Lung (tissue), 12 donors: ENCODE data around the gene TGFBR1. TPM values are rescaled to one million over a fixed set of nuclear protein-coding genes. Genes with fewer than 3 reads are reported as not detected.

Experiments used
- ATAC-seq: fragments of 200-7000 bp; cut with Tn5 transposase; one replicate; pipeline ENCODE4 v1.9.1; 2020; ENCODE audit warnings: moderate number of reproducible peaks; ENCODE audit not compliant: insufficient read depth, low FRiP score
- DNase-seq, 3 donors: peaks; one replicate each; pipeline ENCODE4 v3.0.0-alpha.2; 2013 to 2017
- H3K27ac ChIP-seq, 2 donors: one replicate each; pipeline ENCODE4 v1.5.1; 2013; ENCODE audit warnings: mild to moderate bottlenecking in 2 of 2, moderate library complexity in 2 of 2, control low read depth in 1 of 2, inconsistent platforms in 1 of 2, low read depth in 1 of 2, low read length in 1 of 2
- H3K27me3 ChIP-seq, 3 donors: one replicate each; pipeline ENCODE4 v1.5.1; 2013; ENCODE audit warnings: low read length in 2 of 3; ENCODE audit not compliant: control insufficient read depth in 3 of 3, insufficient read depth in 3 of 3
- H3K36me3 ChIP-seq, 4 donors: one replicate each; pipeline ENCODE4 v1.5.1; 2013; ENCODE audit warnings: low read length in 4 of 4, mild to moderate bottlenecking in 1 of 4, moderate library complexity in 1 of 4; ENCODE audit not compliant: control insufficient read depth in 4 of 4, insufficient read depth in 4 of 4
- H3K4me1 ChIP-seq, 5 donors: one replicate each; pipeline ENCODE4 v1.5.1; 2013; ENCODE audit warnings: low read length in 5 of 5, mild to moderate bottlenecking in 2 of 5, moderate library complexity in 1 of 5; ENCODE audit not compliant: control insufficient read depth in 5 of 5, insufficient read depth in 5 of 5
- H3K4me3 ChIP-seq: one replicate; pipeline ENCODE4 v1.5.1; 2013; ENCODE audit warnings: mild to moderate bottlenecking, control low read depth, moderate library complexity
- H3K9ac ChIP-seq, 2 donors: one replicate each; pipeline ENCODE4 v1.5.1; 2013; ENCODE audit warnings: low read length in 2 of 2, control low read depth in 1 of 2; ENCODE audit not compliant: insufficient read depth in 1 of 2
- H3K9me3 ChIP-seq, 4 donors: one replicate each; pipeline ENCODE4 v1.5.1; 2013; ENCODE audit warnings: low read length in 3 of 4, mild to moderate bottlenecking in 1 of 4, moderate library complexity in 1 of 4; ENCODE audit not compliant: control insufficient read depth in 4 of 4, insufficient read depth in 3 of 4
- CTCF ChIP-seq: IDR thresholded peaks from 2 replicates; pipeline ENCODE4 v1.5.1; 2012; ENCODE audit warnings: mild to moderate bottlenecking; ENCODE audit errors: control extremely low read depth, extremely low read depth
- WGBS, 2 donors: extraction: QIAGEN DNeasy Blood & Tissue Kit; methylation state at CpG; one replicate each; pipeline ENCODE4 v1.1.7; 2013; 5-methylcytosine and 5-hydroxymethylcytosine counted together
- polyA plus RNA-seq, 2 donors: library from polyadenylated mRNA; stranded (reverse); fragments of 200-250 nt; gene quantifications; one replicate each; pipeline ENCODE4 v1.2.1, GENCODE V29; 2013
- total RNA-seq, 2 donors: library from RNA; depleted of rRNA in 1 of 2; stranded (reverse); fragments of >200 nt in 1 of 2; gene quantifications; one replicate each; pipeline ENCODE4 v1.2.1, GENCODE V29; 2014 to 2021
- donor health status: control.
- donor health status: control.
- donor health status: Bipolar disorder and iron deficiency.
- donor health status: healthy.
- donor health status: DM: yes; HTN: yes; CAD: no.

The TGFBR1 gene
- total and polyA plus RNA-seq, 4 donors: 14.2 to 73.2 (median 28.9) TPM

GRCh38 chr9:99083051-99083450 is 21.9 kb upstream of the TGFBR1 start:
- H3K9me3 ChIP-seq: no peaks in the 10 kb centered on the region
- H3K9ac ChIP-seq: no peak overlapping the region
- TF ChIP-seq CTCF: no peak
- no peaks in the 10 kb centered on the region for H3K36me3 ChIP-seq
- 71 to 83% methylated on average over 6 of the region's 6 CpGs for WGBS, 2 donors
- H3K4me3 ChIP-seq: no peak overlapping the region
- peaks cover 0 to 8% (median 0%) of the 10 kb centered on the region in 5 donors for H3K4me1 ChIP-seq
- DNase-seq: no peak
- H3K27me3 ChIP-seq: no peaks in the 10 kb centered on the region
- H3K27ac ChIP-seq: no peak overlapping the region
- no peak for ATAC-seq

GRCh38 chr9:99085949-99086948 is 18.7 kb upstream of the TGFBR1 start:
- peaks cover 0 to 8% (median 0%) of the 10 kb centered on the region in 5 donors for H3K4me1 ChIP-seq
- no peaks in the 10 kb centered on the region for H3K27me3 ChIP-seq
- no peak overlapping the region for H3K27ac ChIP-seq
- no peak overlapping the region for H3K9ac ChIP-seq
- no peaks in the 10 kb centered on the region for H3K36me3 ChIP-seq
- no peak for DNase-seq
- no peak overlapping the region for H3K4me3 ChIP-seq
- peak; percentile 76 for ATAC-seq
- no peak for TF ChIP-seq CTCF
- peaks cover 0 to 4% (median under 1%) of the 10 kb centered on the region in 4 donors for H3K9me3 ChIP-seq
- WGBS, 2 donors: 62 to 64% methylated on average over 12 of the region's 12 CpGs

GRCh38 chr9:99087462-99087861 is 17.5 kb upstream of the TGFBR1 start:
- H3K9me3 ChIP-seq: peaks cover 0 to 4% (median under 1%) of the 10 kb centered on the region in 4 donors
- ATAC-seq (no peak), DNase-seq (no peak)
- no peaks in the 10 kb centered on the region for H3K36me3 ChIP-seq
- no peak for TF ChIP-seq CTCF
- H3K4me1 ChIP-seq: peaks cover 0 to 6% (median 0%) of the 10 kb centered on the region in 5 donors
- no peak overlapping the region for H3K27ac ChIP-seq
- H3K27me3 ChIP-seq: no peaks in the 10 kb centered on the region
- 94 to 98% methylated on average over 3 of the region's 3 CpGs for WGBS, 2 donors
- no peak overlapping the region for H3K9ac ChIP-seq
- H3K4me3 ChIP-seq: no peak overlapping the region
